Uterus (tissue), 4 donors: ENCODE data around the gene SH3PXD2B. TPM values are rescaled to one million over a fixed set of nuclear protein-coding genes. Genes with fewer than 3 reads are reported as not detected.
A peak's percentile ranks its signal among the peaks of the same experiment; 100 is the strongest.
"Not testable (repeated sequence)": the region's sequence is repeated elsewhere in the genome, so short reads cannot be mapped to it uniquely, and the experiment has no call there.

ENCODE experiments used
- DNase-seq, 2 donors: peaks; one replicate each; pipeline ENCODE4 v3.0.0-alpha.2; 2019 to 2020
- H3K27ac ChIP-seq, 2 donors: fragments of 200-600 bp; sonication (generic); 1 replicate in 1 of 2; 2 replicates in 1 of 2; pipeline ENCODE4 v1.5.1; 2016 to 2018
- H3K27me3 ChIP-seq, 2 donors: fragments of 200-600 bp; sonication (generic); one replicate each; pipeline ENCODE4 v1.5.1; 2018 to 2019; ENCODE audit warnings: control low read depth in 1 of 2
- H3K36me3 ChIP-seq, 2 donors: fragments of 200-600 bp; sonication (generic); one replicate each; pipeline ENCODE4 v1.5.1; 2019; ENCODE audit warnings: control low read depth in 1 of 2
- H3K4me1 ChIP-seq, 2 donors: fragments of 200-600 bp; sonication (generic); one replicate each; pipeline ENCODE4 v1.5.1; 2018 to 2019; ENCODE audit warnings: control low read depth in 1 of 2
- H3K4me3 ChIP-seq, 2 donors: fragments of 200-600 bp; sonication (generic); 1 replicate in 1 of 2; 2 replicates in 1 of 2; pipeline ENCODE4 v1.5.1; 2018 to 2019; ENCODE audit warnings: mild to moderate bottlenecking in 1 of 2
- H3K9me3 ChIP-seq, 2 donors: fragments of 200-600 bp; sonication (generic); one replicate each; pipeline ENCODE4 v1.5.1; 2019; ENCODE audit warnings: control low read depth in 1 of 2
- CTCF ChIP-seq, 4 experiments: fragments of 200-600 bp in 2 of 4; fragments of 450-650 bp in 2 of 4; sonication (generic) in 2 of 4; IDR thresholded peaks; one replicate each; pipeline ENCODE4 v1.5.1; 2016 to 2019; ENCODE audit warnings: antibody characterized with exemption in 4 of 4, mild to moderate bottlenecking in 2 of 4, moderate library complexity in 1 of 4
- POLR2A ChIP-seq, 2 donors: fragments of 450-650 bp; IDR thresholded peaks; one replicate each; pipeline ENCODE4 v1.6.1; 2016; ENCODE audit warnings: antibody characterized with exemption in 2 of 2, mild to moderate bottlenecking in 1 of 2, moderate library complexity in 1 of 2
- intact Hi-C: fragments of 100-400 bp; cut with DNase I; formaldehyde crosslinking; loops from one replicate; pipeline ENCODE4 v1.15.1; 2023; ENCODE audit warnings: low total_unique reads
- total RNA-seq, 4 donors: library from RNA; depleted of rRNA in 3 of 4; stranded (reverse); fragments of >200 nt in 3 of 4; gene quantifications; one replicate each; pipeline versions ENCODE4 v1.1.0 to v1.2.4, GENCODE V29; 2014 to 2023
- donor health status: DM: yes; HTN: yes; CAD: no.

The SH3PXD2B gene
- total RNA-seq, 4 donors from 2014 or later: 26.1 to 82.6 (median 31.0) TPM

- Histone ChIP-seq H3K36me3 (no peaks in the 10 kb centered on the region), H3K4me1 (peaks cover 0 to 6% of the 10 kb centered on the region in 2 donors), H3K27me3 (no peaks in the 10 kb centered on the region), H3K9me3 (no peaks in the 10 kb centered on the region), H3K4me3 (no peak overlapping the region), H3K27ac (peak overlapping the region; percentile 93 to 95)
- peak; percentile 91 to 94 for DNase-seq
- intact Hi-C loops: no loop called here
- peak in 1 of 2 donors; percentile 11 for TF ChIP-seq POLR2A (IDR thresholded peaks at IDR 0.05)
- TF ChIP-seq CTCF (IDR thresholded peaks at IDR 0.05): peak in 2 of 4 experiments; percentile 2 to 16
Observed at GRCh38 chr5:172403189-172403796, 51.0 kb downstream of the SH3PXD2B start.

GRCh38 chr5:172402531-172403188, 51.7 kb downstream of the SH3PXD2B start:
- H3K27ac ChIP-seq: peak overlapping the region; percentile 93 to 95
- H3K9me3 ChIP-seq: no peaks in the 10 kb centered on the region
- H3K4me1 ChIP-seq: peaks cover 0 to 6% of the 10 kb centered on the region in 2 donors
- no peak for DNase-seq
- no peaks in the 10 kb centered on the region for H3K27me3 ChIP-seq
- intact Hi-C loops: no loop called here
- H3K4me3 ChIP-seq: no peak overlapping the region
- TF ChIP-seq CTCF (IDR thresholded peaks at IDR 0.05) (no peak), POLR2A (IDR thresholded peaks at IDR 0.05) (no peak)
- no peaks in the 10 kb centered on the region for H3K36me3 ChIP-seq

- H3K4me1 ChIP-seq, DNase-seq, H3K4me3 ChIP-seq, H3K27me3 ChIP-seq, H3K9me3 ChIP-seq, H3K36me3 ChIP-seq, intact Hi-C loops: not testable (repeated sequence)
- H3K27ac ChIP-seq: peak overlapping the region; percentile 93 to 95
Observed at GRCh38 chr5:172402031-172402430, 52.3 kb downstream of the SH3PXD2B start.

DNA sequence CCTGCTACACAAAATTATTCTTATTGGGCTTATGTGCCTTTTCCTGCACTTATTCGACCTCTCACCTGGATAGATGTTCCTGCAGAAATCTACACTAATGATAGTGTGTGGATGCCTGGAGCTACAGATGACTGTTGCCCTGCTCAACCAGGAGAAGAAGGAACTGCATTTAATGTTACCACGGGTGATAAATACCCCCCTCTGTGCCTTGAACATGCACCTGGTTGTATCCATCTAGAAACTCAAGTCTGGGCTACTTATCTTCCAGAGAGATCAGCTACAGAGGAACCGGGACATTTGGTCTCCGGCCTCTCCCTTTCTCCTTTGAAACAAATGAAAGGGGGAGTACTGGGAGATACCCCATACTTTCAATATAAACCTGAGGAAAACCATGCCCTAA, 54.5 kb downstream of the SH3PXD2B start:
- Histone ChIP-seq H3K27ac (peak overlapping the region; percentile 10 to 64), H3K4me3 (no peak overlapping the region), H3K9me3 (no peaks in the 10 kb centered on the region), H3K4me1 (peaks cover 0 to 6% of the 10 kb centered on the region in 2 donors), H3K27me3 (no peaks in the 10 kb centered on the region), H3K36me3 (no peaks in the 10 kb centered on the region)
- intact Hi-C loops: no loop called here
- no peak for DNase-seq
- no peak for TF ChIP-seq POLR2A (IDR thresholded peaks at IDR 0.05)
- TF ChIP-seq CTCF (IDR thresholded peaks at IDR 0.05): no peak

- peak overlapping the region; percentile 10 to 64 for H3K27ac ChIP-seq
- no peaks in the 10 kb centered on the region for H3K36me3 ChIP-seq
- no peaks in the 10 kb centered on the region for H3K9me3 ChIP-seq
- peaks cover 0 to 6% of the 10 kb centered on the region in 2 donors for H3K4me1 ChIP-seq
- intact Hi-C loops: no loop called here
- H3K4me3 ChIP-seq: no peak overlapping the region
- no peaks in the 10 kb centered on the region for H3K27me3 ChIP-seq
- TF ChIP-seq CTCF (IDR thresholded peaks at IDR 0.05): no peak
- no peak for TF ChIP-seq POLR2A (IDR thresholded peaks at IDR 0.05)
- no peak for DNase-seq
Observed at GRCh38 chr5:172399336-172399735, 55.0 kb downstream of the SH3PXD2B start.

DNA sequence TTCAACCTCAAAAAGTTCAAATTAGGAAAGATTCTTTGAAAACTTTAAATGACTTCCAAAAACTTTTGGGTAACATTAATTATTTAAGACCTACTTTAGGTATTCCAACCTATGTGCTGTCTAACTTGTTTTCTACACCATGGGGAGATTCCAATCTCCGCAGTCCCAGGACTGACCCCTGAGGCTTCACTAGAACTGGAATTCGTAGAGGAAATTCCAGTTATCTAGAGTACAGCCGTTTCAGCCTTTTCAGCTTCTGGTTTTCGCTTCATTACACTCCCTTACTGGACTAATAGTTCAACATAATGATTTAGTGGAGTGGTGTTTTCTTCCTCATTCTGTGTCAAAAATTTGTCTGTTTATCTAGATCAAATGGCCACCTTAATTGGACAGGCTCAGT, 55.7 kb downstream of the SH3PXD2B start:
- H3K36me3 ChIP-seq, H3K9me3 ChIP-seq, H3K27ac ChIP-seq, H3K27me3 ChIP-seq, H3K4me1 ChIP-seq, intact Hi-C loops, H3K4me3 ChIP-seq, DNase-seq: not testable (repeated sequence)

DNA sequence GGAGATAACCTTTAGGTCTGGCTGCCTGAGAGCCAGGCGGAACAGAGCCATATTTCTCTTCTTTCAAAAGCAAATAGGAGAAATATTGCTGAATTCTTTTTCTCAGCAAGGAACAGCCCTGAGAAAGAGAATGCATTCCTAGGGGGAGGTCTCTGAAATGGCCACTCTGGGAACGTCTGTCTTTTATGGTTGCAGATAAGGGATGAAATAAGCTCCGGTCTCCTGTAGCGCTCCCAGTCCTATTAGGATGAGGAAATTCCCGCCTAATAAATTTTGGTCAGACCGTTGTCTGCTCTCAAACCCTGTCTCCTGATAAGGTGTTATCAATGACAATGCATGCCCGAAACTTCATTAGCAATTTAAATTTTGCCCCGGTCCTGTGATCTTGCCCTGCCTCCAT, 57.3 kb downstream of the SH3PXD2B start:
- H3K4me3 ChIP-seq, H3K27me3 ChIP-seq, intact Hi-C loops, H3K36me3 ChIP-seq, H3K9me3 ChIP-seq, DNase-seq, H3K4me1 ChIP-seq, H3K27ac ChIP-seq: not testable (repeated sequence)
